Measurements from ENCODE around the gene PNMT. TPM values are rescaled to one million over a fixed set of nuclear protein-coding genes. Genes with fewer than 3 reads are reported as not detected.

PNMT gene
- total and polyA plus RNA-seq, 2 of the 13 experiments (the other 11 are each of a cell fraction or from before 2014, with no cell fraction given): 0.25 TPM; not detected in 1

DNA sequence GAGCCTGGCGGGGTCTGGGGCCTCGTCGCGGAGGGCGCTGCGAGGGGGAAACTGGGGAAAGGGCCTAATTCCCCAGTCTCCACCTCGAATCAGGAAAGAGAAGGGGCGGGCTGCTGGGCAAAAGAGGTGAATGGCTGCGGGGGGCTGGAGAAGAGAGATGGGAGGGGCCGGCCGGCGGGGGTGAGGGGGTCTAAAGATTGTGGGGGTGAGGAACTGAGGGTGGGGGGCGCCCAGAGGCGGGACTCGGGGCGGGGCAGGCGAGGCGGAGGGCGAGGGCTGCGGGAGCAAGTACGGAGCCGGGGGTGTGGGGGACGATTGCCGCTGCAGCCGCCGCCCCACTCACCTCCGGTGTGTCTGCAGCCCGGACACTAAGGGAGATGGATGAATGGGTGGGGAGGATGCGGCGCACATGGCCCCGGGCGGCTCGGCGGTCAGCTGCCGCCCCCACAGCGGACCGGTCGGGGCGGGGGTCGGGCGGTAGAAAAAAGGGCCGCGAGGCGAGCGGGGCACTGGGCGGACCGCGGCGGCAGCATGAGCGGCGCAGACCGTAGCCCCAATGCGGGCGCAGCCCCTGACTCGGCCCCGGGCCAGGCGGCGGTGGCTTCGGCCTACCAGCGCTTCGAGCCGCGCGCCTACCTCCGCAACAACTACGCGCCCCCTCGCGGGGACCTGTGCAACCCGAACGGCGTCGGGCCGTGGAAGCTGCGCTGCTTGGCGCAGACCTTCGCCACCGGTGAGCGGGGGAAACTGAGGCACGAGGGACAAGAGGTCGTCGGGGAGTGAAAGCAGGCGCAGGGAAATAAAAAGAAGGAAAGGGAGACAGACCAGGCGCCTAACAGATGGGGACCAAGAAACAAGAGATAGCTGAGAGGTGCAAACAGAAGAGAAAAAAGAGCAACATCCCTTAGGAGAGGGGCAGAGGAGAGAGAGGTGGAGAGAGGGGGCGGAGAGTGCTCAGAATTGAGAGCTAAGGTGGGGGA, at the start of gene PNMT (continued):
- TF ChIP-seq, protein P1, sequence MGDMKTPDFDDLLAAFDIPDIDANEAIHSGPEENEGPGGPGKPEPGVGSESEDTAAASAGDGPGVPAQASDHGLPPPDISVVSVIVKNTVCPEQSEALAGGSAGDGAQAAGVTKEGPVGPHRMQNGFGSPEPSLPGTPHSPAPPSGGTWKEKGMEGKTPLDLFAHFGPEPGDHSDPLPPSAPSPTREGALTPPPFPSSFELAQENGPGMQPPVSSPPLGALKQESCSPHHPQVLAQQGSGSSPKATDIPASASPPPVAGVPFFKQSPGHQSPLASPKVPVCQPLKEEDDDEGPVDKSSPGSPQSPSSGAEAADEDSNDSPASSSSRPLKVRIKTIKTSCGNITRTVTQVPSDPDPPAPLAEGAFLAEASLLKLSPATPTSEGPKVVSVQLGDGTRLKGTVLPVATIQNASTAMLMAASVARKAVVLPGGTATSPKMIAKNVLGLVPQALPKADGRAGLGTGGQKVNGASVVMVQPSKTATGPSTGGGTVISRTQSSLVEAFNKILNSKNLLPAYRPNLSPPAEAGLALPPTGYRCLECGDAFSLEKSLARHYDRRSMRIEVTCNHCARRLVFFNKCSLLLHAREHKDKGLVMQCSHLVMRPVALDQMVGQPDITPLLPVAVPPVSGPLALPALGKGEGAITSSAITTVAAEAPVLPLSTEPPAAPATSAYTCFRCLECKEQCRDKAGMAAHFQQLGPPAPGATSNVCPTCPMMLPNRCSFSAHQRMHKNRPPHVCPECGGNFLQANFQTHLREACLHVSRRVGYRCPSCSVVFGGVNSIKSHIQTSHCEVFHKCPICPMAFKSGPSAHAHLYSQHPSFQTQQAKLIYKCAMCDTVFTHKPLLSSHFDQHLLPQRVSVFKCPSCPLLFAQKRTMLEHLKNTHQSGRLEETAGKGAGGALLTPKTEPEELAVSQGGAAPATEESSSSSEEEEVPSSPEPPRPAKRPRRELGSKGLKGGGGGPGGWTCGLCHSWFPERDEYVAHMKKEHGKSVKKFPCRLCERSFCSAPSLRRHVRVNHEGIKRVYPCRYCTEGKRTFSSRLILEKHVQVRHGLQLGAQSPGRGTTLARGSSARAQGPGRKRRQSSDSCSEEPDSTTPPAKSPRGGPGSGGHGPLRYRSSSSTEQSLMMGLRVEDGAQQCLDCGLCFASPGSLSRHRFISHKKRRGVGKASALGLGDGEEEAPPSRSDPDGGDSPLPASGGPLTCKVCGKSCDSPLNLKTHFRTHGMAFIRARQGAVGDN (CRISPR knock-in tag; IDR thresholded peaks at IDR 0.05): peak; percentile 98
- TF ChIP-seq, protein P2, sequence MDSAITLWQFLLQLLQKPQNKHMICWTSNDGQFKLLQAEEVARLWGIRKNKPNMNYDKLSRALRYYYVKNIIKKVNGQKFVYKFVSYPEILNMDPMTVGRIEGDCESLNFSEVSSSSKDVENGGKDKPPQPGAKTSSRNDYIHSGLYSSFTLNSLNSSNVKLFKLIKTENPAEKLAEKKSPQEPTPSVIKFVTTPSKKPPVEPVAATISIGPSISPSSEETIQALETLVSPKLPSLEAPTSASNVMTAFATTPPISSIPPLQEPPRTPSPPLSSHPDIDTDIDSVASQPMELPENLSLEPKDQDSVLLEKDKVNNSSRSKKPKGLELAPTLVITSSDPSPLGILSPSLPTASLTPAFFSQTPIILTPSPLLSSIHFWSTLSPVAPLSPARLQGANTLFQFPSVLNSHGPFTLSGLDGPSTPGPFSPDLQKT (CRISPR knock-in tag; IDR thresholded peaks at IDR 0.05; ENCODE audit: borderline replicate concordance): no peak
- TF ChIP-seq HDAC2 (CRISPR knock-in tag; IDR thresholded peaks at IDR 0.05) (peak; percentile 82), ZNF782 (CRISPR knock-in tag; IDR thresholded peaks at IDR 0.05; ENCODE audit: borderline replicate concordance) (0 out of 2 replicates have a peak, but pooled peaks have one; percentile 67), IKZF4 (CRISPR knock-in tag; IDR thresholded peaks at IDR 0.05; ENCODE audit: borderline replicate concordance, low read depth, not compliant biosample characterization) (peak; percentile 95), NR2F6 (IDR thresholded peaks at IDR 0.05) (no peak), NR2F6 (CRISPR knock-in tag; IDR thresholded peaks at IDR 0.05) (peak; percentile 79), GABPB1 (CRISPR knock-in tag; IDR thresholded peaks at IDR 0.05) (peak; percentile 72; the same call in 1 of the 2 replicates), RBAK (CRISPR knock-in tag; IDR thresholded peaks at IDR 0.05) (no peak), ZNF549 (CRISPR knock-in tag; IDR thresholded peaks at IDR 0.05) (no peak)
- TF ChIP-seq, protein P3, sequence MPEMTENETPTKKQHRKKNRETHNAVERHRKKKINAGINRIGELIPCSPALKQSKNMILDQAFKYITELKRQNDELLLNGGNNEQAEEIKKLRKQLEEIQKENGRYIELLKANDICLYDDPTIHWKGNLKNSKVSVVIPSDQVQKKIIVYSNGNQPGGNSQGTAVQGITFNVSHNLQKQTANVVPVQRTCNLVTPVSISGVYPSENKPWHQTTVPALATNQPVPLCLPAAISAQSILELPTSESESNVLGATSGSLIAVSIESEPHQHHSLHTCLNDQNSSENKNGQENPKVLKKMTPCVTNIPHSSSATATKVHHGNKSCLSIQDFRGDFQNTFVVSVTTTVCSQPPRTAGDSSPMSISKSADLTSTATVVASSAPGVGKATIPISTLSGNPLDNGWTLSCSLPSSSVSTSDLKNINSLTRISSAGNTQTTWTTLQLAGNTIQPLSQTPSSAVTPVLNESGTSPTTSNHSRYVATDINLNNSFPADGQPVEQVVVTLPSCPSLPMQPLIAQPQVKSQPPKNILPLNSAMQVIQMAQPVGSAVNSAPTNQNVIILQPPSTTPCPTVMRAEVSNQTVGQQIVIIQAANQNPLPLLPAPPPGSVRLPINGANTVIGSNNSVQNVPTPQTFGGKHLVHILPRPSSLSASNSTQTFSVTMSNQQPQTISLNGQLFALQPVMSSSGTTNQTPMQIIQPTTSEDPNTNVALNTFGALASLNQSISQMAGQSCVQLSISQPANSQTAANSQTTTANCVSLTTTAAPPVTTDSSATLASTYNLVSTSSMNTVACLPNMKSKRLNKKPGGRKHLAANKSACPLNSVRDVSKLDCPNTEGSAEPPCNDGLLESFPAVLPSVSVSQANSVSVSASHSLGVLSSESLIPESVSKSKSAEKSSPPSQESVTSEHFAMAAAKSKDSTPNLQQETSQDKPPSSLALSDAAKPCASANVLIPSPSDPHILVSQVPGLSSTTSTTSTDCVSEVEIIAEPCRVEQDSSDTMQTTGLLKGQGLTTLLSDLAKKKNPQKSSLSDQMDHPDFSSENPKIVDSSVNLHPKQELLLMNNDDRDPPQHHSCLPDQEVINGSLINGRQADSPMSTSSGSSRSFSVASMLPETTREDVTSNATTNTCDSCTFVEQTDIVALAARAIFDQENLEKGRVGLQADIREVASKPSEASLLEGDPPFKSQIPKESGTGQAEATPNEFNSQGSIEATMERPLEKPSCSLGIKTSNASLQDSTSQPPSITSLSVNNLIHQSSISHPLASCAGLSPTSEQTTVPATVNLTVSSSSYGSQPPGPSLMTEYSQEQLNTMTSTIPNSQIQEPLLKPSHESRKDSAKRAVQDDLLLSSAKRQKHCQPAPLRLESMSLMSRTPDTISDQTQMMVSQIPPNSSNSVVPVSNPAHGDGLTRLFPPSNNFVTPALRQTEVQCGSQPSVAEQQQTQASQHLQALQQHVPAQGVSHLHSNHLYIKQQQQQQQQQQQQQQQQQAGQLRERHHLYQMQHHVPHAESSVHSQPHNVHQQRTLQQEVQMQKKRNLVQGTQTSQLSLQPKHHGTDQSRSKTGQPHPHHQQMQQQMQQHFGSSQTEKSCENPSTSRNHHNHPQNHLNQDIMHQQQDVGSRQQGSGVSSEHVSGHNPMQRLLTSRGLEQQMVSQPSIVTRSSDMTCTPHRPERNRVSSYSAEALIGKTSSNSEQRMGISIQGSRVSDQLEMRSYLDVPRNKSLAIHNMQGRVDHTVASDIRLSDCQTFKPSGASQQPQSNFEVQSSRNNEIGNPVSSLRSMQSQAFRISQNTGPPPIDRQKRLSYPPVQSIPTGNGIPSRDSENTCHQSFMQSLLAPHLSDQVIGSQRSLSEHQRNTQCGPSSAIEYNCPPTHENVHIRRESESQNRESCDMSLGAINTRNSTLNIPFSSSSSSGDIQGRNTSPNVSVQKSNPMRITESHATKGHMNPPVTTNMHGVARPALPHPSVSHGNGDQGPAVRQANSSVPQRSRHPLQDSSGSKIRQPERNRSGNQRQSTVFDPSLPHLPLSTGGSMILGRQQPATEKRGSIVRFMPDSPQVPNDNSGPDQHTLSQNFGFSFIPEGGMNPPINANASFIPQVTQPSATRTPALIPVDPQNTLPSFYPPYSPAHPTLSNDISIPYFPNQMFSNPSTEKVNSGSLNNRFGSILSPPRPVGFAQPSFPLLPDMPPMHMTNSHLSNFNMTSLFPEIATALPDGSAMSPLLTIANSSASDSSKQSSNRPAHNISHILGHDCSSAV (CRISPR knock-in tag; IDR thresholded peaks at IDR 0.05; ENCODE audit: borderline replicate concordance): no peak
- TF ChIP-seq, protein P4, sequence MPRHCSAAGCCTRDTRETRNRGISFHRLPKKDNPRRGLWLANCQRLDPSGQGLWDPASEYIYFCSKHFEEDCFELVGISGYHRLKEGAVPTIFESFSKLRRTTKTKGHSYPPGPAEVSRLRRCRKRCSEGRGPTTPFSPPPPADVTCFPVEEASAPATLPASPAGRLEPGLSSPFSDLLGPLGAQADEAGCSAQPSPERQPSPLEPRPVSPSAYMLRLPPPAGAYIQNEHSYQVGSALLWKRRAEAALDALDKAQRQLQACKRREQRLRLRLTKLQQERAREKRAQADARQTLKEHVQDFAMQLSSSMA (CRISPR knock-in tag; IDR thresholded peaks at IDR 0.05): no peak
